ENCODE results near the gene VSTM2L. TPM values are rescaled to one million over a fixed set of nuclear protein-coding genes. Genes with fewer than 3 reads are reported as not detected.

Gene VSTM2L
- total and polyA plus RNA-seq, 2 donors (not counting 3 experiments of a cell fraction or from before 2014, with no cell fraction given): 0.18 TPM; not detected in 1

DNA sequence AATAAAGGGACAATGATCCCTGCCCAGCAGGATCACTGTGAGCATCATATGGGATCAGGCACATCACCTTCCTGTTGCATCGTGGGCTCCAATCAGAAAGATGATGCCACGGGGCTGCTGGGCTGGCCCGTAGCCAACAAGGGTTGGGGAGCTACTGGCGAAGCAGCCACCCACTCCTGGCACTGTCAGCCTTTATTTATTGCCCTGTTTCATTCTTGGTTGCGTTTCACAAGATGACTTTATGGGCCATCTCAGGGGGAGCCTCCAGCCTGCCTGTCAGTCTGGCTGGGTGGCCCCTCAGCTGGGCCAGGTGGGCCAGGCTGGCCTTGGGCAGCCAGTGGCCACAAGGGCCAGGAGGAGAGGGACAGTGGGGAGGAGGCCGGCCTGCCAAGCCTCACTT, 17.3 kb downstream of the VSTM2L start:
- Histone ChIP-seq H3K9me1 (replicated peaks; ENCODE audit: control insufficient read depth, extremely low read depth, insufficient read depth, low read length) (no peaks in the 10 kb centered on the region), H3K79me2 (ENCODE audit: control insufficient read depth, insufficient read depth, low read length) (no peaks in the 10 kb centered on the region), H3K27ac (ENCODE audit: insufficient read depth, low read depth, low read length) (no peak overlapping the region), H2AFZ (ENCODE audit: low read depth, low read length) (no peak overlapping the region), H3K27me3 (ENCODE audit: control insufficient read depth in 2 of 2, insufficient read depth in 2 of 2, low read length in 2 of 2) (peaks cover 27 to 45% of the 10 kb centered on the region in 2 experiments), H3K36me3 (ENCODE audit: control insufficient read depth in 2 of 2, extremely low read depth in 1 of 2, insufficient read depth in 2 of 2, low read length in 2 of 2) (no peaks in the 10 kb centered on the region), H4K20me1 (replicated peaks; ENCODE audit: control insufficient read depth, extremely low read depth, insufficient read depth, low read length) (no peaks in the 10 kb centered on the region), H3K4me3 (replicated peaks in 1 of 3; ENCODE audit: insufficient read depth in 1 of 3, low read depth in 1 of 3, low read length in 3 of 3) (no peak overlapping the region), H3K4me1 (ENCODE audit: control insufficient read depth, extremely low read depth, insufficient read depth, low read length) (no peaks in the 10 kb centered on the region), H3K9ac (replicated peaks; ENCODE audit: extremely low read depth, insufficient read depth, low read length) (no peak overlapping the region), H3K4me2 (ENCODE audit: insufficient read depth, low read length) (no peak overlapping the region), H3K9me3 (replicated peaks; ENCODE audit: control insufficient read depth, insufficient read depth, low read length) (no peaks in the 10 kb centered on the region)
- CTCF ChIA-PET: no interaction called here
- DNase-seq (ENCODE audit: low read depth, low spot score): no peak
- dilution Hi-C loops (cut with MboI; ENCODE audit: extremely low pct_ligation_motif_present, low sequenced_read_pairs): no loop called here
- no TSS peak for BruUV-seq (replicated peaks)
- TF ChIP-seq JUN (IDR thresholded peaks at IDR 0.05; ENCODE audit: borderline replicate concordance, insufficient read depth, insufficient read length, low read depth) (no peak), MYC (IDR thresholded peaks at IDR 0.05; ENCODE audit: low read depth, low read length) (no peak), FOS (IDR thresholded peaks at IDR 0.05; ENCODE audit: borderline replicate concordance, insufficient read depth, low read length) (no peak), POLR2AphosphoS5 (IDR thresholded peaks at IDR 0.05; ENCODE audit: insufficient read depth, low read depth, low read length) (no peak), EZH2 (IDR thresholded peaks at IDR 0.05; ENCODE audit: borderline replicate concordance, low read depth, low read length, severe bottlenecking) (no peak), GATA2 (IDR thresholded peaks at IDR 0.05; ENCODE audit: insufficient read depth, insufficient read length, low read depth, low read length) (no peak), POLR2A (IDR thresholded peaks at IDR 0.05; ENCODE audit: low read depth, low read length) (no peak)
- TF ChIP-seq, protein P1, sequence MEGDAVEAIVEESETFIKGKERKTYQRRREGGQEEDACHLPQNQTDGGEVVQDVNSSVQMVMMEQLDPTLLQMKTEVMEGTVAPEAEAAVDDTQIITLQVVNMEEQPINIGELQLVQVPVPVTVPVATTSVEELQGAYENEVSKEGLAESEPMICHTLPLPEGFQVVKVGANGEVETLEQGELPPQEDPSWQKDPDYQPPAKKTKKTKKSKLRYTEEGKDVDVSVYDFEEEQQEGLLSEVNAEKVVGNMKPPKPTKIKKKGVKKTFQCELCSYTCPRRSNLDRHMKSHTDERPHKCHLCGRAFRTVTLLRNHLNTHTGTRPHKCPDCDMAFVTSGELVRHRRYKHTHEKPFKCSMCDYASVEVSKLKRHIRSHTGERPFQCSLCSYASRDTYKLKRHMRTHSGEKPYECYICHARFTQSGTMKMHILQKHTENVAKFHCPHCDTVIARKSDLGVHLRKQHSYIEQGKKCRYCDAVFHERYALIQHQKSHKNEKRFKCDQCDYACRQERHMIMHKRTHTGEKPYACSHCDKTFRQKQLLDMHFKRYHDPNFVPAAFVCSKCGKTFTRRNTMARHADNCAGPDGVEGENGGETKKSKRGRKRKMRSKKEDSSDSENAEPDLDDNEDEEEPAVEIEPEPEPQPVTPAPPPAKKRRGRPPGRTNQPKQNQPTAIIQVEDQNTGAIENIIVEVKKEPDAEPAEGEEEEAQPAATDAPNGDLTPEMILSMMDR (IDR thresholded peaks at IDR 0.05; ENCODE audit: extremely low read depth in 1 of 2, insufficient read depth in 1 of 2, low read depth in 1 of 2, low read length in 2 of 2): no peak
- TF ChIP-seq, protein P2, sequence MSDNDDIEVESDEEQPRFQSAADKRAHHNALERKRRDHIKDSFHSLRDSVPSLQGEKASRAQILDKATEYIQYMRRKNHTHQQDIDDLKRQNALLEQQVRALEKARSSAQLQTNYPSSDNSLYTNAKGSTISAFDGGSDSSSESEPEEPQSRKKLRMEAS (IDR thresholded peaks at IDR 0.05; ENCODE audit: insufficient read depth, insufficient read length): no peak
- intact Hi-C loops (cut with micrococcal nuclease): no loop called here
- POLR2A ChIA-PET: no interaction called here
- no peak for FAIRE-seq
